Neuronal stem cell (in vitro differentiated cells): ENCODE data around the gene RGS6.

Experiments used
- DNase-seq: peaks from one replicate; pipeline ENCODE4 v3.0.0-alpha.2; 2013; ENCODE audit warnings: low spot score
- H2AFZ ChIP-seq: one replicate; pipeline ENCODE4 v1.6.1; 2013; ENCODE audit warnings: mild to moderate bottlenecking, low read length, inconsistent platforms
- H2AK5ac ChIP-seq: 2 replicates; pipeline ENCODE4 v1.6.1; 2013; ENCODE audit warnings: low read depth, mild to moderate bottlenecking, inconsistent platforms, low read length, moderate library complexity, mixed read lengths
- H2BK120ac ChIP-seq: 2 replicates; pipeline ENCODE4 v1.6.1; 2013; ENCODE audit warnings: low read depth, mild to moderate bottlenecking, inconsistent platforms, low read length, moderate library complexity, mixed read lengths
- H2BK12ac ChIP-seq: one replicate; pipeline ENCODE4 v1.6.1; 2013; ENCODE audit warnings: low read length, inconsistent platforms
- H2BK15ac ChIP-seq: 2 replicates; pipeline ENCODE4 v1.6.1; 2013; ENCODE audit warnings: mild to moderate bottlenecking, low read length, inconsistent platforms, mixed read lengths
- H2BK5ac ChIP-seq: one replicate; pipeline ENCODE4 v1.6.1; 2013; ENCODE audit warnings: inconsistent platforms, mild to moderate bottlenecking, low read length, moderate library complexity
- H3K14ac ChIP-seq: one replicate; pipeline ENCODE4 v1.6.1; 2013; ENCODE audit warnings: low read length, inconsistent platforms
- H3K18ac ChIP-seq: 2 replicates; pipeline ENCODE4 v1.6.1; 2013; ENCODE audit warnings: low read length, inconsistent platforms
- H3K23ac ChIP-seq: 2 replicates; pipeline ENCODE4 v1.6.1; 2013; ENCODE audit warnings: low read depth, mild to moderate bottlenecking, mixed read lengths, low read length, inconsistent platforms; ENCODE audit not compliant: poor library complexity
- H3K27ac ChIP-seq: replicated peaks from 3 replicates; pipeline ENCODE4 v1.5.1; 2013; ENCODE audit warnings: low read length, inconsistent platforms
- H3K27me3 ChIP-seq, 3 experiments: 2 replicates each; pipeline ENCODE4 v1.6.1; 2013; ENCODE audit warnings: low read length in 3 of 3, mild to moderate bottlenecking in 2 of 3, inconsistent platforms in 1 of 3, low read depth in 1 of 3, mixed read lengths in 1 of 3, moderate library complexity in 1 of 3; ENCODE audit not compliant: control insufficient read depth in 3 of 3, insufficient read depth in 3 of 3
- H3K36me3 ChIP-seq, 2 donors: replicated peaks in 1 of 2; 2 replicates each; pipeline ENCODE4 v1.6.1; 2013; ENCODE audit warnings: low read length in 2 of 2; ENCODE audit not compliant: control insufficient read depth in 2 of 2, insufficient read depth in 2 of 2
- H3K4ac ChIP-seq: 2 replicates; pipeline ENCODE4 v1.6.1; 2013; ENCODE audit warnings: inconsistent platforms, mild to moderate bottlenecking, low read length, moderate library complexity
- H3K4me1 ChIP-seq, 2 donors: 1 replicate in 1 of 2; 2 replicates in 1 of 2; pipeline ENCODE4 v1.6.1; 2013; ENCODE audit warnings: low read length in 2 of 2, low read depth in 1 of 2; ENCODE audit not compliant: control insufficient read depth in 2 of 2, insufficient read depth in 1 of 2
- H3K4me2 ChIP-seq: one replicate; pipeline ENCODE4 v1.6.1; 2013; ENCODE audit warnings: mild to moderate bottlenecking, low read length, inconsistent platforms; ENCODE audit not compliant: insufficient read depth, poor library complexity, severe bottlenecking
- H3K4me3 ChIP-seq, 2 donors: 2 replicates each; pipeline ENCODE4 v1.5.1; 2013; ENCODE audit warnings: low read length in 2 of 2, mild to moderate bottlenecking in 2 of 2, inconsistent platforms in 1 of 2, moderate library complexity in 1 of 2
- H3K79me1 ChIP-seq: one replicate; pipeline ENCODE4 v1.6.1; 2013; ENCODE audit warnings: low read depth, mild to moderate bottlenecking, inconsistent platforms, low read length, moderate library complexity
- H3K9ac ChIP-seq: one replicate; pipeline ENCODE4 v1.6.1; 2013; ENCODE audit warnings: mild to moderate bottlenecking, low read depth, low read length, inconsistent platforms; ENCODE audit not compliant: poor library complexity
- H3K9me3 ChIP-seq, 2 donors: replicated peaks in 1 of 2; 2 replicates each; pipeline versions ENCODE3 to v1.6.1; 2013; ENCODE audit warnings: low read length in 2 of 2, mild to moderate bottlenecking in 2 of 2, inconsistent platforms in 1 of 2, low read depth in 1 of 2, mixed read lengths in 1 of 2, moderate library complexity in 1 of 2; ENCODE audit not compliant: control insufficient read depth in 2 of 2, insufficient read depth in 1 of 2
- H4K8ac ChIP-seq: one replicate; pipeline ENCODE4 v1.6.1; 2013; ENCODE audit warnings: low read depth, mild to moderate bottlenecking, inconsistent platforms, low read length, moderate library complexity
- H4K91ac ChIP-seq: one replicate; pipeline ENCODE4 v1.6.1; 2013; ENCODE audit warnings: low read length, low read depth, mild to moderate bottlenecking, inconsistent platforms; ENCODE audit not compliant: poor library complexity
- WGBS, 2 donors: extraction: QIAGEN DNeasy Blood & Tissue Kit; methylation state at CpG; one replicate each; pipeline ENCODE4 v1.1.7; 2013; ENCODE audit warnings: missing lambda C conversion rate in 2 of 2, mixed read lengths in 1 of 2; ENCODE audit not compliant: insufficient read length in 2 of 2, insufficient replicate concordance in 1 of 2; ENCODE audit errors: extremely low coverage in 2 of 2; 5-methylcytosine and 5-hydroxymethylcytosine counted together

The RGS6 gene

DNA sequence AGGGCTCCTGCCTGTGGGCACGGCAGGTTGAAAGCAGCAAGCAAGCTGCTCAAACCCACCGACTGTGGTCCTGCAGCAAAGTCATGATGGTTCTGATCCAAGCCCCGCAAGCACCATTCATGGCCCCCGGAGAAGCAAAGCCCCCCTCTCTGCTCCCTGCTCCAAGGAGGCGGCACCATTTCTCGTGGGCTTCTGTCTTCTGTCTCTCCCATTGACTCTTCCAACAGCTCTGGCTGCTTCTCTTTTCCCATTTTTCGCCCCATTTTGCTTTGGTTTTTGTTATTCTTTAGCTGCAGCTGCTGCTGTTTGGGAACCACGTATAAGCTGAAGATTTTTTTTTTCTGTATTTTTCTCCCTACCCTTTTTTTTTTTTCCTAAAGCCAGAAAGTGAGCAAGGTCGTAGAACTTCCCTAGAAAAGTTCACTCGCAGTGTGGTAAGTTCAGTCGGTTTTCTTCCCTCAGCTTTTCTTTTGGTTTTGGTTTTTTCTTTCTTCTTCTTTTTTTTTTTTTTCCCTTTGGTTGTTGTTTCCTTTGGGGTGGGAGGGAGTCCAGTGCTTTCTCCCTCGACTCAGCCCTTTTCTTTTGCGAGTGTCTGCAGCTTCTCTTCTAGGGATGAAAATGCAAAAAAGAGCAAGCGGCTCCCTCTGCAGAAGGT is 607.6 kb downstream of the RGS6 start:
- Histone ChIP-seq H3K79me1 (no peaks in the 10 kb centered on the region), H3K27ac (no peak overlapping the region), H4K91ac (no peak overlapping the region), H3K23ac (no peak overlapping the region), H3K14ac (no peak overlapping the region), H3K4me3 (no peak overlapping the region), H3K27me3 (no peaks in the 10 kb centered on the region), H3K4me1 (peaks cover 5 to 9% of the 10 kb centered on the region in 2 donors), H4K8ac (no peak overlapping the region), H2BK120ac (no peak overlapping the region), H3K18ac (peak overlapping the region; percentile 16), H3K36me3 (no peaks in the 10 kb centered on the region), H3K4ac (no peak overlapping the region), H3K4me2 (no peak overlapping the region), H2BK5ac (no peak overlapping the region), H3K9me3 (no peaks in the 10 kb centered on the region), H3K9ac (no peak overlapping the region), H2AFZ (peak overlapping the region; percentile 0), H2BK12ac (no peak overlapping the region), H2AK5ac (no peak overlapping the region), H2BK15ac (no peak overlapping the region)
- WGBS, 2 donors = no CpG with 5 or more reads among the region's 14 CpGs
- no peak for DNase-seq

GRCh38 chr14:72540836-72541235 is 608.6 kb downstream of the RGS6 start:
- H3K18ac ChIP-seq = no peak overlapping the region
- no peak overlapping the region for H2AFZ ChIP-seq
- no peak overlapping the region for H2BK120ac ChIP-seq
- no peak overlapping the region for H3K27ac ChIP-seq
- WGBS, 2 donors = no CpG with 5 or more reads among the region's 6 CpGs
- no peak overlapping the region for H3K4me2 ChIP-seq
- no peaks in the 10 kb centered on the region for H3K27me3 ChIP-seq
- no peaks in the 10 kb centered on the region for H3K79me1 ChIP-seq
- no peak overlapping the region for H4K91ac ChIP-seq
- H2BK12ac ChIP-seq = no peak overlapping the region
- no peak overlapping the region for H3K4me3 ChIP-seq
- peaks cover 7 to 15% of the 10 kb centered on the region in 2 donors for H3K4me1 ChIP-seq
- H3K9me3 ChIP-seq = no peaks in the 10 kb centered on the region
- H2BK5ac ChIP-seq = no peak overlapping the region
- no peak overlapping the region for H2BK15ac ChIP-seq
- H3K23ac ChIP-seq = no peak overlapping the region
- DNase-seq = no peak
- H3K36me3 ChIP-seq = no peaks in the 10 kb centered on the region
- peak overlapping the region; percentile 26 for H3K14ac ChIP-seq
- H3K4ac ChIP-seq = no peak overlapping the region
- no peak overlapping the region for H3K9ac ChIP-seq
- peak overlapping the region; percentile 44 for H2AK5ac ChIP-seq
- no peak overlapping the region for H4K8ac ChIP-seq

DNA sequence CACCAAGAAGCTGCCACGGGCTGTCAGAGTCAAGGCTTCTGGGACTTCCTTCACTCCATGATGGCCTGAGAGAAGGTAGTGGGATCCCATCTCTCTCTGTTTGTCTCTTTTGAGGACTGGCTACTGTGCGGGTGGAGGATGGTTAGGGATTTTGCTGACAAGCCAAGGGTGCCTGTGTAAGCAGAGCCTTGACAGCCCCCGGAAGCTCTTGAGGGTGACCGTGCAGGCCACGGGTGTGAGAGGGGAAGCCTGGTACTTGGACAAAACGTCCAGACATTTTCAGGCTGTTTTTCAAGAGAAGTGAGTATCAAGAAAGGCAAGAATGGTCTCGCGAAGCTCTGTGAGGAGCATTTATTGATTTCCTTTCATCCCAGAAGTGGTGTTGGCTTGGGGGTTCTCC is 609.3 kb downstream of the RGS6 start:
- Histone ChIP-seq H3K9me3 (no peaks in the 10 kb centered on the region), H3K9ac (no peak overlapping the region), H2BK5ac (no peak overlapping the region), H3K4me1 (peaks cover 7 to 15% of the 10 kb centered on the region in 2 donors), H4K8ac (no peak overlapping the region), H3K14ac (no peak overlapping the region), H3K4ac (no peak overlapping the region), H4K91ac (no peak overlapping the region), H3K18ac (no peak overlapping the region), H3K4me3 (no peak overlapping the region), H3K27me3 (no peaks in the 10 kb centered on the region), H3K27ac (no peak overlapping the region), H2AFZ (no peak overlapping the region), H2BK12ac (no peak overlapping the region), H3K4me2 (no peak overlapping the region), H2AK5ac (no peak overlapping the region), H2BK120ac (no peak overlapping the region), H2BK15ac (no peak overlapping the region), H3K79me1 (no peaks in the 10 kb centered on the region), H3K36me3 (no peaks in the 10 kb centered on the region), H3K23ac (no peak overlapping the region)
- no peak for DNase-seq
- no CpG with 5 or more reads among the region's 8 CpGs for WGBS, 2 donors

GRCh38 chr14:72543341-72543740 is 611.1 kb downstream of the RGS6 start:
- no peak for DNase-seq
- peak overlapping the region; percentile 12 for H2AK5ac ChIP-seq
- H3K27ac ChIP-seq = no peak overlapping the region
- peaks cover 7 to 15% of the 10 kb centered on the region in 2 donors for H3K4me1 ChIP-seq
- no peak overlapping the region for H3K4ac ChIP-seq
- H3K9me3 ChIP-seq = no peaks in the 10 kb centered on the region
- no peak overlapping the region for H4K91ac ChIP-seq
- H2BK12ac ChIP-seq = no peak overlapping the region
- no peak overlapping the region for H3K9ac ChIP-seq
- no peak overlapping the region for H3K23ac ChIP-seq
- H3K4me2 ChIP-seq = no peak overlapping the region
- peak overlapping the region; percentile 28 for H2AFZ ChIP-seq
- H4K8ac ChIP-seq = no peak overlapping the region
- no peaks in the 10 kb centered on the region for H3K27me3 ChIP-seq
- WGBS, 2 donors = no CpG with 5 or more reads among the region's 1 CpG
- H2BK15ac ChIP-seq = no peak overlapping the region
- no peak overlapping the region for H2BK5ac ChIP-seq
- no peak overlapping the region for H2BK120ac ChIP-seq
- no peaks in the 10 kb centered on the region for H3K36me3 ChIP-seq
- peak overlapping the region; percentile 62 for H3K18ac ChIP-seq
- H3K14ac ChIP-seq = no peak overlapping the region
- H3K79me1 ChIP-seq = no peaks in the 10 kb centered on the region
- no peak overlapping the region for H3K4me3 ChIP-seq
